ENCODE measurements around the gene RNF144B.
"Not testable (repeated sequence)": the region's sequence is repeated elsewhere in the genome, so short reads cannot be mapped to it uniquely, and the experiment has no call there.

The RNF144B gene

GRCh38 chr6:18362058-18362561 lies 25.0 kb upstream of the RNF144B start:
- H3K36me3 ChIP-seq (ENCODE audit: insufficient read depth, low read length), result no peaks in the 10 kb centered on the region
- no peak overlapping the region for H2AFZ ChIP-seq (ENCODE audit: low read length)
- no peak overlapping the region for H3K4me2 ChIP-seq (ENCODE audit: low read depth, low read length, poor library complexity, severe bottlenecking)
- no peaks in the 10 kb centered on the region for H3K4me1 ChIP-seq (ENCODE audit: insufficient read depth, low read length, poor library complexity, severe bottlenecking)
- no peak overlapping the region for H3K4me3 ChIP-seq (ENCODE audit: low read length, poor library complexity, severe bottlenecking)
- no peaks in the 10 kb centered on the region for H3F3A ChIP-seq (ENCODE audit: low read depth)
- no peak overlapping the region for H3K9ac ChIP-seq (ENCODE audit: low read depth, low read length, poor library complexity, severe bottlenecking)
- H3K9me2 ChIP-seq (replicated peaks; ENCODE audit: low read depth, low read length), result no peaks in the 10 kb centered on the region
- H3K79me2 ChIP-seq (ENCODE audit: insufficient read depth, low read length), result no peaks in the 10 kb centered on the region
- H3K9me3 ChIP-seq (ENCODE audit: insufficient read depth, low read depth, low read length), result no peaks in the 10 kb centered on the region
- no peaks in the 10 kb centered on the region for H3K27me3 ChIP-seq (ENCODE audit: insufficient read depth, low read length, poor library complexity, severe bottlenecking)
- no peak for TF ChIP-seq EZH2phosphoT487 (IDR thresholded peaks at IDR 0.05; ENCODE audit: borderline replicate concordance)
- TF ChIP-seq CTCF (conservative IDR thresholded peaks at IDR 0.05; ENCODE audit: low read length), result no peak
- no peaks in the 10 kb centered on the region for H4K20me1 ChIP-seq (ENCODE audit: insufficient read depth, low read length, poor library complexity, severe bottlenecking)

- H3K4me2 ChIP-seq (ENCODE audit: low read depth, low read length, poor library complexity, severe bottlenecking), result no peak overlapping the region
- no peaks in the 10 kb centered on the region for H3K36me3 ChIP-seq (ENCODE audit: insufficient read depth, low read length)
- no peaks in the 10 kb centered on the region for H3K4me1 ChIP-seq (ENCODE audit: insufficient read depth, low read length, poor library complexity, severe bottlenecking)
- H3K9me3 ChIP-seq (ENCODE audit: insufficient read depth, low read depth, low read length), result no peaks in the 10 kb centered on the region
- H3K4me3 ChIP-seq (ENCODE audit: low read length, poor library complexity, severe bottlenecking), result no peak overlapping the region
- H3K9me2 ChIP-seq (replicated peaks; ENCODE audit: low read depth, low read length), result no peaks in the 10 kb centered on the region
- H3F3A ChIP-seq (ENCODE audit: low read depth), result no peaks in the 10 kb centered on the region
- no peaks in the 10 kb centered on the region for H3K79me2 ChIP-seq (ENCODE audit: insufficient read depth, low read length)
- no peak overlapping the region for H2AFZ ChIP-seq (ENCODE audit: low read length)
- no peaks in the 10 kb centered on the region for H3K27me3 ChIP-seq (ENCODE audit: insufficient read depth, low read length, poor library complexity, severe bottlenecking)
- no peaks in the 10 kb centered on the region for H4K20me1 ChIP-seq (ENCODE audit: insufficient read depth, low read length, poor library complexity, severe bottlenecking)
- H3K9ac ChIP-seq (ENCODE audit: low read depth, low read length, poor library complexity, severe bottlenecking), result no peak overlapping the region
- TF ChIP-seq EZH2phosphoT487 (IDR thresholded peaks at IDR 0.05; ENCODE audit: borderline replicate concordance) (no peak), CTCF (conservative IDR thresholded peaks at IDR 0.05; ENCODE audit: low read length) (no peak)
Measured at GRCh38 chr6:18363746-18364145, 23.4 kb upstream of the RNF144B start.

GRCh38 chr6:18364561-18364960 lies 22.6 kb upstream of the RNF144B start:
- not testable (repeated sequence) for H3K27me3 ChIP-seq (ENCODE audit: insufficient read depth, low read length, poor library complexity, severe bottlenecking); H3K9me3 ChIP-seq (ENCODE audit: insufficient read depth, low read depth, low read length); H3F3A ChIP-seq (ENCODE audit: low read depth); H3K79me2 ChIP-seq (ENCODE audit: insufficient read depth, low read length); H3K4me2 ChIP-seq (ENCODE audit: low read depth, low read length, poor library complexity, severe bottlenecking); H3K4me3 ChIP-seq (ENCODE audit: low read length, poor library complexity, severe bottlenecking); H4K20me1 ChIP-seq (ENCODE audit: insufficient read depth, low read length, poor library complexity, severe bottlenecking); H3K9ac ChIP-seq (ENCODE audit: low read depth, low read length, poor library complexity, severe bottlenecking); H2AFZ ChIP-seq (ENCODE audit: low read length); H3K9me2 ChIP-seq (replicated peaks; ENCODE audit: low read depth, low read length); H3K4me1 ChIP-seq (ENCODE audit: insufficient read depth, low read length, poor library complexity, severe bottlenecking); H3K36me3 ChIP-seq (ENCODE audit: insufficient read depth, low read length)

GRCh38 chr6:18367371-18367770 lies 19.8 kb upstream of the RNF144B start:
- TF ChIP-seq EZH2phosphoT487 (IDR thresholded peaks at IDR 0.05; ENCODE audit: borderline replicate concordance), result no peak
- no peak for TF ChIP-seq CTCF (conservative IDR thresholded peaks at IDR 0.05; ENCODE audit: low read length)
- H3K27me3 ChIP-seq (ENCODE audit: insufficient read depth, low read length, poor library complexity, severe bottlenecking), result no peaks in the 10 kb centered on the region
- H3K9me2 ChIP-seq (replicated peaks; ENCODE audit: low read depth, low read length), result no peaks in the 10 kb centered on the region
- no peaks in the 10 kb centered on the region for H3K79me2 ChIP-seq (ENCODE audit: insufficient read depth, low read length)
- H4K20me1 ChIP-seq (ENCODE audit: insufficient read depth, low read length, poor library complexity, severe bottlenecking), result no peaks in the 10 kb centered on the region
- no peaks in the 10 kb centered on the region for H3K36me3 ChIP-seq (ENCODE audit: insufficient read depth, low read length)
- no peaks in the 10 kb centered on the region for H3K4me1 ChIP-seq (ENCODE audit: insufficient read depth, low read length, poor library complexity, severe bottlenecking)
- no peak overlapping the region for H3K9ac ChIP-seq (ENCODE audit: low read depth, low read length, poor library complexity, severe bottlenecking)
- no peak overlapping the region for H2AFZ ChIP-seq (ENCODE audit: low read length)
- H3F3A ChIP-seq (ENCODE audit: low read depth), result no peaks in the 10 kb centered on the region
- no peaks in the 10 kb centered on the region for H3K9me3 ChIP-seq (ENCODE audit: insufficient read depth, low read depth, low read length)
- no peak overlapping the region for H3K4me2 ChIP-seq (ENCODE audit: low read depth, low read length, poor library complexity, severe bottlenecking)
- H3K4me3 ChIP-seq (ENCODE audit: low read length, poor library complexity, severe bottlenecking), result no peak overlapping the region

All from Loucy (cell line).